GM12865 (cell line): Measurements from ENCODE around the gene EID2.
A peak's percentile ranks its signal among the peaks of the same experiment; 100 is the strongest.

Experiments
- DNase-seq: peaks from one replicate; pipeline ENCODE4 v3.0.0; 2010; ENCODE audit warnings: low read depth
- H3K4me3 ChIP-seq: 2 replicates; pipeline ENCODE4 v1.5.1; 2011; ENCODE audit warnings: mild to moderate bottlenecking, low read depth, low read length, control low read depth
- CTCF ChIP-seq: IDR thresholded peaks from 2 replicates; pipeline ENCODE4 v1.5.1; 2011; ENCODE audit warnings: low read length, control low read depth, low read depth, inconsistent platforms; ENCODE audit not compliant: insufficient read depth; ENCODE audit errors: missing control alignments

The EID2 gene

GRCh38 chr19:39524495-39524894 is 15.5 kb downstream of the EID2 start:
- no peak overlapping the region for H3K4me3 ChIP-seq
- TF ChIP-seq CTCF, result no peak
- peak; percentile 35 for DNase-seq

GRCh38 chr19:39520541-39521484 is 19.1 kb downstream of the EID2 start:
- no peak for TF ChIP-seq CTCF
- H3K4me3 ChIP-seq, result no peak overlapping the region
- no peak for DNase-seq

- DNase-seq, result no peak
- no peak for TF ChIP-seq CTCF
- H3K4me3 ChIP-seq, result no peak overlapping the region
These were observed 21.0 kb downstream of the EID2 start for GRCh38 chr19:39518975-39519374.

GRCh38 chr19:39518458-39518857 is 21.5 kb downstream of the EID2 start:
- H3K4me3 ChIP-seq, result no peak overlapping the region
- no peak for TF ChIP-seq CTCF
- no peak for DNase-seq

- DNase-seq, result no peak
- no peak overlapping the region for H3K4me3 ChIP-seq
- TF ChIP-seq CTCF, result no peak
These were observed 22.5 kb downstream of the EID2 start for GRCh38 chr19:39517432-39517831.

- peak; percentile 42 for DNase-seq
- H3K4me3 ChIP-seq, result no peak overlapping the region
- no peak for TF ChIP-seq CTCF
These were observed 23.7 kb downstream of the EID2 start for GRCh38 chr19:39516270-39516669.
